Activated gamma-delta T cell treated with anti-CD3 and anti-CD28 coated beads, Interleukin-2, amount 50 U/mL, for 16 hours (primary cell): ENCODE results near the gene TBC1D4.

ENCODE experiments used
- DNase-seq: peaks from one replicate; pipeline ENCODE4 v3.0.0-alpha.2; 2020; ENCODE audit warnings: low read depth

TBC1D4 gene

GRCh38 chr13:75391432-75392100 is 90.4 kb downstream of the TBC1D4 start:
- DNase-seq, result no peak

GRCh38 chr13:75390229-75390628 is 91.7 kb downstream of the TBC1D4 start:
- DNase-seq, result no peak

GRCh38 chr13:75385708-75386083 is 96.3 kb downstream of the TBC1D4 start:
- DNase-seq, result no peak

GRCh38 chr13:75384879-75385707 is 96.9 kb downstream of the TBC1D4 start:
- no peak for DNase-seq

GRCh38 chr13:75383064-75383715 is 98.8 kb downstream of the TBC1D4 start:
- DNase-seq, result no peak

GRCh38 chr13:75378301-75378700 is 103.7 kb downstream of the TBC1D4 start:
- no peak for DNase-seq

GRCh38 chr13:75376792-75377402 is 105.1 kb downstream of the TBC1D4 start:
- DNase-seq, result no peak

GRCh38 chr13:75375329-75375728 is 106.6 kb downstream of the TBC1D4 start:
- no peak for DNase-seq

- DNase-seq, result no peak
These were observed 108.0 kb downstream of the TBC1D4 start for GRCh38 chr13:75373988-75374387.

GRCh38 chr13:75372923-75373841 is 108.8 kb downstream of the TBC1D4 start:
- DNase-seq, result no peak

GRCh38 chr13:75372517-75372916 is 109.5 kb downstream of the TBC1D4 start:
- no peak for DNase-seq

GRCh38 chr13:75371203-75371602 is 110.8 kb downstream of the TBC1D4 start:
- no peak for DNase-seq

- no peak for DNase-seq
These were observed 111.2 kb downstream of the TBC1D4 start for GRCh38 chr13:75370774-75371173.

- DNase-seq, result no peak
These were observed 112.0 kb downstream of the TBC1D4 start for GRCh38 chr13:75369981-75370380.

- no peak for DNase-seq
These were observed 113.8 kb downstream of the TBC1D4 start for GRCh38 chr13:75368167-75368566.

- no peak for DNase-seq
These were observed 115.3 kb downstream of the TBC1D4 start for GRCh38 chr13:75366380-75367280.

- no peak for DNase-seq
These were observed 116.2 kb downstream of the TBC1D4 start for GRCh38 chr13:75365724-75366173.

- no peak for DNase-seq
These were observed 117.7 kb downstream of the TBC1D4 start for GRCh38 chr13:75364131-75364713.

GRCh38 chr13:75363371-75363770 is 118.6 kb downstream of the TBC1D4 start:
- DNase-seq, result no peak

- no peak for DNase-seq
These were observed 119.9 kb downstream of the TBC1D4 start for GRCh38 chr13:75362026-75362425.
